A673 (cell line): Measurements from ENCODE around the gene CRHR1. TPM values are rescaled to one million over a fixed set of nuclear protein-coding genes. Genes with fewer than 3 reads are reported as not detected.
A peak's percentile ranks its signal among the peaks of the same experiment; 100 is the strongest.

Experiments
- BruUV-seq: library from RNA; stranded (reverse); fragments of 400-500 nt; replicated peaks from 2 replicates; lab custom pipeline; 2021; lab: Mats Ljungman, UMichigan
- CTCF ChIA-PET: fragments of 300-600 bp; sonication (Branson Sonifier 250); formaldehyde crosslinking; loops from one replicate; lab custom pipeline; 2022; ENCODE audit warnings: antibody characterized with exemption; lab: Charles Lee
- POLR2A ChIA-PET: fragments of 300-600 bp; sonication (Branson Sonifier 250); formaldehyde crosslinking; loops from one replicate; lab custom pipeline; 2022; ENCODE audit warnings: antibody characterized with exemption; ENCODE audit not compliant: low non-redundant PET; lab: Charles Lee
- DNase-seq: peaks from one replicate; pipeline ENCODE4 v3.0.0-alpha.2; 2015; ENCODE audit warnings: low spot score
- H3K27ac ChIP-seq: fragments of 200-600 bp; sonication (generic); 2 replicates; pipeline ENCODE4 v1.5.1; 2016; ENCODE audit warnings: mixed run types, low read depth, mild to moderate bottlenecking, mixed read lengths, antibody characterized with exemption, low read length; ENCODE audit not compliant: poor library complexity, severe bottlenecking
- H3K27me3 ChIP-seq: fragments of 200-600 bp; sonication (generic); replicated peaks from 2 replicates; pipeline ENCODE4 v1.6.1; 2017; ENCODE audit warnings: mixed run types, low read depth, mild to moderate bottlenecking, mixed read lengths, antibody characterized with exemption, low read length; ENCODE audit not compliant: insufficient read depth, poor library complexity
- H3K36me3 ChIP-seq: fragments of 200-600 bp; sonication (generic); 2 replicates; pipeline ENCODE4 v1.6.1; 2016; ENCODE audit warnings: mixed run types, mild to moderate bottlenecking, mixed read lengths, antibody characterized with exemption, low read length; ENCODE audit not compliant: insufficient read depth, poor library complexity, severe bottlenecking
- H3K4me1 ChIP-seq: fragments of 200-600 bp; sonication (generic); 2 replicates; pipeline ENCODE4 v1.6.1; 2017; ENCODE audit warnings: mixed run types, mild to moderate bottlenecking, mixed read lengths, antibody characterized with exemption, low read length; ENCODE audit not compliant: insufficient read depth, poor library complexity, severe bottlenecking
- H3K4me3 ChIP-seq: fragments of 200-600 bp; sonication (generic); 2 replicates; pipeline ENCODE4 v1.5.1; 2016; ENCODE audit warnings: low read depth, mixed run types, mild to moderate bottlenecking, mixed read lengths, low read length; ENCODE audit not compliant: poor library complexity, severe bottlenecking
- H3K9me3 ChIP-seq: fragments of 200-600 bp; sonication (generic); 2 replicates; pipeline ENCODE4 v1.6.1; 2016; ENCODE audit warnings: mixed run types, low read depth, mild to moderate bottlenecking, mixed read lengths, antibody characterized with exemption, low read length; ENCODE audit not compliant: poor library complexity, severe bottlenecking
- CTCF ChIP-seq: fragments of 300-800, 200-600 bp; sonication (generic); conservative IDR thresholded peaks from 2 replicates; pipeline ENCODE4 v1.5.1; 2017; ENCODE audit warnings: low read depth, mild to moderate bottlenecking, antibody characterized with exemption, low read length, moderate library complexity, mixed read lengths
- EZH2 ChIP-seq: fragments of 200-600 bp; sonication (generic); IDR thresholded peaks from 2 replicates; pipeline ENCODE4 v1.6.1; 2017; ENCODE audit warnings: borderline replicate concordance, low read depth, mild to moderate bottlenecking, mixed read lengths, antibody characterized with exemption, low read length; ENCODE audit not compliant: poor library complexity, severe bottlenecking
- intact Hi-C: fragments of 100-400 bp; cut with micrococcal nuclease; formaldehyde crosslinking; loops from one replicate; pipeline ENCODE4 v1.10.0; 2022; ENCODE audit not compliant: unreplicated experiment
- total RNA-seq: library from RNA; stranded (reverse); gene quantifications from 2 replicates; pipeline ENCODE4 v1.2.3, GENCODE V29; 2021

The CRHR1 gene
- total RNA-seq, 1 experiment from 2014 or later: not detected

- POLR2A ChIA-PET: no interaction called here
- TF ChIP-seq EZH2 (no peak), CTCF (0 out of 2 replicates have a peak, but pooled peaks have one; percentile 26)
- Histone ChIP-seq H3K27ac (no peak overlapping the region), H3K9me3 (no peaks in the 10 kb centered on the region), H3K4me3 (no peak overlapping the region), H3K27me3 (no peaks in the 10 kb centered on the region), H3K4me1 (no peaks in the 10 kb centered on the region), H3K36me3 (no peaks in the 10 kb centered on the region)
- intact Hi-C loops: no loop called here
- CTCF ChIA-PET: no interaction called here
- DNase-seq: peak; percentile 25
- no TSS peak for BruUV-seq
Measured at GRCh38 chr17:45812102-45812501, 28.0 kb downstream of the CRHR1 start.

DNA sequence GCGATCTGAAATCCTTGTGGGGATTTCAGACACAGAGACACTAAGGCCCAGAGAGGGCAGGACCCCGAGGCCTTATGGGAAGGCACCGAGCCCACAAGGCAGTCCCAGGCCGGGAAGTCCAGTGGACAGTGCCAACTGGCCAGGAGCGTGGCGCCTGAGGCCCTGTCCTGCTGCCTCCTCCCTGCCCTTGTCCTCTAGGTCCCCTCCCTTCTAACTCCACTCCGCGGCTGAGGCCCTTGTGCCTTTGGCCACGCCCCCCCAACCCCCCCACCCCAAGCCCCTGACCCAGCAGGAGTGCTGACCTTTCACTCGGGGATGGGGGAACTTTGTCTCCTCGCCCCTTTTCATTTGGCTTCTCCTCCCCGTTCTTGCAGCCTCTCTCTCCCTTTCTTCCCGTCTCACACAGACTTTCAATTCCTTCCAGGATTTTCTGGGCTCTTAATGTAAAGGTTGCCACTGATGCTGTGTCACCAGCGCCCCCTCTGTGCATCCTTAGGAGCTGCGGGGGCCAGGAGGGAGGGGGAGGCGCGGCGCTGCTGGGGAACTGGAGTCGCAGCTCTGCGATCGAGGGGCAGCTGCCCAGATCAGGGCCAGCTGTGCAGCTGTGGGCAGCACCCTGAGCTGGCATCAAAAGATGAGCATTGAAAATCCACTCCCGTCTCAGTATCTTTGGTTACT is 29.1 kb downstream of the CRHR1 start:
- no peaks in the 10 kb centered on the region for H3K9me3 ChIP-seq
- ChIA-PET CTCF (interaction anchor here (0.5 to 1.1 kb wide), 2 partner anchors 19 to 207 kb away, joined by 6 to 16 read pairs; no protein-coding TSS in a partner anchor), POLR2A (no interaction called here)
- BruUV-seq: no TSS peak
- intact Hi-C loops: no loop called here
- TF ChIP-seq EZH2 (no peak), CTCF (no peak; the same call in 1 of the 2 replicates)
- H3K27me3 ChIP-seq: no peaks in the 10 kb centered on the region
- no peaks in the 10 kb centered on the region for H3K36me3 ChIP-seq
- no peak overlapping the region for H3K27ac ChIP-seq
- DNase-seq: peak; percentile 18
- no peak overlapping the region for H3K4me3 ChIP-seq
- H3K4me1 ChIP-seq: no peaks in the 10 kb centered on the region

DNA sequence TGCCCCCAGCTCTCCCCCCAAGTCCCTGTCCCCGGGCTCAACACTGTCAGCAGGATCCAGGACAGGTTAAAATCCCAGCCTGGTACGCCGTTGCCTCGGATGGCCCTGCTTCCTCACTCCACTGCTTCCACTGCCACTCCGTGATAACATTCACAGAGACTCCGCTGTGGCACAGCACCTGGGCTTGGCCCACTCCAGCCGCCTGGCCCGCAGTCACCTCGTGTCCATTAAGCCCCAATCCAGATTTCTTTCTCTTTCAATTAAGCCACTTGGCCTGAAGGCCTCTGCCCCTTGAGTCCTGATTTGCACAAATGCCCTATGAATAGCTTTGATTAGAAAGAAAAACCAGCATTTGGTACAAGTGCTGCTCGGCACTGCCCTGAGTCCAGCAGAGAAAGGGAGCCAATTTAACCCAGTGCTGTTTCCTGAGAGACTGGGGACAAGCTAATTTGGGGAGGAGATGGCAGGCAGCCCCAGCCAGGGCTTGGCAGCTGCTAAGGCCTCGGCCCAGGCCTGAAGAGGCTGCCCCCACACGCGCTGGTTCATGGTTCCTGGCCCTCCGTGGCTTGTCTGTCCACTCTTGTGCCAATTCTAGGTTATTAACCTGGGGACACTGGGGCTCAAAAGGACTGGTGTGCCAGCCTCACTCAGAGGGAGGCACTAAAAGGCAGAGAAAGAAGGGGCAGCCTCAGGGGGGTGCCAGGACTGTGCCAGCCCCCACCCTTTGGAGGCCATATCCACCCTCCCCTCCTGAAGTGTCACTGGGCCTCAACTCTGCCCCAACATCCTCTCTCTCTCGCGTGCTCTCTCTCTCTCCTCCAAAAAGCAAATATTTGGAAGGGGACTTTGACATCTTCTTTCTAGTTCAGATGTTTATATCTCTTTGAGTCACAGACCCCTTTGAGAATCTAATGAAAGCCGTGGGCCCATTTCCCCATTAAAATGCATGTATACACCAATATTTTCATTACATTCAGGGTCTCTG is 30.8 kb downstream of the CRHR1 start:
- no peaks in the 10 kb centered on the region for H3K9me3 ChIP-seq
- intact Hi-C loops: no loop called here
- no peaks in the 10 kb centered on the region for H3K4me1 ChIP-seq
- ChIA-PET CTCF (no interaction called here), POLR2A (no interaction called here)
- BruUV-seq: no TSS peak
- TF ChIP-seq EZH2 (no peak), CTCF (no peak)
- H3K27me3 ChIP-seq: no peaks in the 10 kb centered on the region
- no peak overlapping the region for H3K4me3 ChIP-seq
- H3K27ac ChIP-seq: no peak overlapping the region
- DNase-seq: no peak
- H3K36me3 ChIP-seq: no peaks in the 10 kb centered on the region
